Vagina (tissue), 2 donors: ENCODE measurements around the gene HDAC10. TPM values are rescaled to one million over a fixed set of nuclear protein-coding genes. Genes with fewer than 3 reads are reported as not detected.

Experiments
- DNase-seq, 2 donors: peaks; one replicate each; pipeline ENCODE4 v3.0.0-alpha.2; 2017; ENCODE audit errors: extremely low spot score in 2 of 2
- H3K27ac ChIP-seq: fragments of 200-600 bp; sonication (generic); one replicate; pipeline ENCODE4 v1.5.1; 2019
- H3K27me3 ChIP-seq: fragments of 200-600 bp; sonication (generic); one replicate; pipeline ENCODE4 v1.5.1; 2019
- H3K36me3 ChIP-seq, 2 donors: fragments of 200-600 bp; sonication (generic); one replicate each; pipeline ENCODE4 v1.5.1; 2017 to 2019
- H3K4me1 ChIP-seq: fragments of 200-600 bp; sonication (generic); one replicate; pipeline ENCODE4 v1.5.1; 2019
- H3K4me3 ChIP-seq, 2 donors: fragments of 200-600 bp; sonication (generic); 1 replicate in 1 of 2; 2 replicates in 1 of 2; pipeline ENCODE4 v1.5.1; 2016 to 2019
- H3K9me3 ChIP-seq: fragments of 200-600 bp; sonication (generic); one replicate; pipeline ENCODE4 v1.5.1; 2019
- POLR2A ChIP-seq, 2 donors: fragments of 450-650 bp; IDR thresholded peaks; one replicate each; pipeline ENCODE4 v1.6.1; 2017; ENCODE audit warnings: antibody characterized with exemption in 2 of 2, mild to moderate bottlenecking in 2 of 2, moderate library complexity in 2 of 2
- POLR2AphosphoS5 ChIP-seq, 2 donors: sonication (generic); formaldehyde crosslinking; IDR thresholded peaks; one replicate each; pipeline ENCODE4 v1.9.0; 2017; ENCODE audit warnings: antibody characterized with exemption in 2 of 2, mild to moderate bottlenecking in 2 of 2, low read depth in 1 of 2; ENCODE audit not compliant: insufficient read depth in 1 of 2
- intact Hi-C: fragments of 100-400 bp; cut with DNase I; formaldehyde crosslinking; loops from one replicate; pipeline ENCODE4 v1.15.1; 2023
- total RNA-seq: library from RNA; depleted of rRNA; stranded (reverse); fragments of >200 nt; gene quantifications from one replicate; pipeline ENCODE4 v1.2.3, GENCODE V29; 2016
- TF ChIP-seq, protein P1 (sequence below), 3 experiments: fragments of 450-650 bp in 2 of 3; fragments of 200-600 bp in 1 of 3; sonication (generic) in 1 of 3; IDR thresholded peaks; one replicate each; pipeline ENCODE4 v1.5.1; 2017 to 2019; ENCODE audit warnings: antibody characterized with exemption in 3 of 3, mild to moderate bottlenecking in 2 of 3, moderate library complexity in 2 of 3

HDAC10 gene
- total RNA-seq, 1 donor from 2014 or later: 29.2 TPM

DNA sequence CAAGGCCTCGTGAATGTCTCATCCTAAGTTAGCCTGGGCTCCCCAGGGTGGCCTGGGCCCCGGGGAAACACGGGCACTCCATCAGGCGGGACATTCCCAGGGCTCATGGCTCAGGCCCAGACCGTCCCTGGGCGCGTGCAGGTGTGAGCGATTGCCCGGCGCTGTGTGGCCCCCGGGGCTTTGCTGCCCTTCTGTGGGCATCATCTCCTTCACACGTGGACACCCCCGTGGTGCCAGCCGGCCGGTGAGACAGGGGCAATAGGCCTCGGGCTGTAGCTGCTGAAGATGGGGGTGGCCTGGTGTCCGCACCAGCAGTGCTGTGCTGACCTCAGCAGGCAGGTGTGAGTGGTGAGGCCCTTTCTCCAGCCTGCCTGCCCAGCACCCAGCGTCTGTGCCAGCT is 54.8 kb downstream of the HDAC10 start:
- Histone ChIP-seq H3K27me3 (no peaks in the 10 kb centered on the region), H3K4me1 (peaks cover 35% of the 10 kb centered on the region), H3K4me3 (no peak overlapping the region), H3K9me3 (no peaks in the 10 kb centered on the region), H3K27ac (no peak overlapping the region), H3K36me3 (peaks cover 0 to 24% of the 10 kb centered on the region in 2 donors)
- DNase-seq: no peak
- TF ChIP-seq POLR2AphosphoS5 (IDR thresholded peaks at IDR 0.05; ENCODE audit: insufficient read depth in 1 of 2, low read depth in 1 of 2) (no peak), POLR2A (IDR thresholded peaks at IDR 0.05) (no peak)
- TF ChIP-seq, protein P1, sequence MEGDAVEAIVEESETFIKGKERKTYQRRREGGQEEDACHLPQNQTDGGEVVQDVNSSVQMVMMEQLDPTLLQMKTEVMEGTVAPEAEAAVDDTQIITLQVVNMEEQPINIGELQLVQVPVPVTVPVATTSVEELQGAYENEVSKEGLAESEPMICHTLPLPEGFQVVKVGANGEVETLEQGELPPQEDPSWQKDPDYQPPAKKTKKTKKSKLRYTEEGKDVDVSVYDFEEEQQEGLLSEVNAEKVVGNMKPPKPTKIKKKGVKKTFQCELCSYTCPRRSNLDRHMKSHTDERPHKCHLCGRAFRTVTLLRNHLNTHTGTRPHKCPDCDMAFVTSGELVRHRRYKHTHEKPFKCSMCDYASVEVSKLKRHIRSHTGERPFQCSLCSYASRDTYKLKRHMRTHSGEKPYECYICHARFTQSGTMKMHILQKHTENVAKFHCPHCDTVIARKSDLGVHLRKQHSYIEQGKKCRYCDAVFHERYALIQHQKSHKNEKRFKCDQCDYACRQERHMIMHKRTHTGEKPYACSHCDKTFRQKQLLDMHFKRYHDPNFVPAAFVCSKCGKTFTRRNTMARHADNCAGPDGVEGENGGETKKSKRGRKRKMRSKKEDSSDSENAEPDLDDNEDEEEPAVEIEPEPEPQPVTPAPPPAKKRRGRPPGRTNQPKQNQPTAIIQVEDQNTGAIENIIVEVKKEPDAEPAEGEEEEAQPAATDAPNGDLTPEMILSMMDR (IDR thresholded peaks at IDR 0.05): no peak
- intact Hi-C loops: loop anchor here (10.0 kb wide), 1 partner anchor 271 kb away; no protein-coding TSS in a partner anchor

Other genes starting within 250 kb of the HDAC10 start
- not detected for gene IL17REL, start 238.5 kb downstream of the HDAC10 start, total RNA-seq
- gene TTLL8, start 193.0 kb downstream of the HDAC10 start, total RNA-seq: not detected
- gene MLC1, start 165.8 kb downstream of the HDAC10 start, total RNA-seq: 29.2 TPM
- gene MOV10L1, start 161.3 kb downstream of the HDAC10 start, total RNA-seq: 0.98 TPM
- 4.2 TPM for gene PANX2, start 80.5 kb downstream of the HDAC10 start, total RNA-seq
- 40.3 TPM for gene TRABD, start 65.4 kb downstream of the HDAC10 start, total RNA-seq
- 39.0 TPM for gene SELENOO, start 50.3 kb downstream of the HDAC10 start, total RNA-seq
- 45.4 TPM for gene TUBGCP6, start 6.2 kb downstream of the HDAC10 start, total RNA-seq
- 15.0 TPM for gene MAPK12, start 10.4 kb upstream of the HDAC10 start, total RNA-seq
- gene MAPK11, start 19.1 kb upstream of the HDAC10 start, total RNA-seq: 7.4 TPM
- 180 TPM for gene PLXNB2, start 56.4 kb upstream of the HDAC10 start, total RNA-seq
- gene DENND6B, start 75.7 kb upstream of the HDAC10 start, total RNA-seq: 2.7 TPM
- gene PPP6R2, start 92.1 kb upstream of the HDAC10 start, total RNA-seq: 49.1 TPM
- 37.3 TPM for gene SBF1, start 223.8 kb upstream of the HDAC10 start, total RNA-seq
- gene ADM2, start 230.3 kb upstream of the HDAC10 start, total RNA-seq: not detected
- gene MIOX, start 235.6 kb upstream of the HDAC10 start, total RNA-seq: not detected